ENCODE data around the gene BAK1.
A peak's percentile ranks its signal among the peaks of the same experiment; 100 is the strongest.
"Not testable (repeated sequence)": the region's sequence is repeated elsewhere in the genome, so short reads cannot be mapped to it uniquely, and the experiment has no call there.

BAK1 gene

GRCh38 chr6:33585403-33586107, 5.5 kb upstream of the BAK1 start:
- peak; percentile 54 to 61 for DNase-seq

- no peak for DNase-seq
These were observed 4.8 kb upstream of the BAK1 start for GRCh38 chr6:33584700-33585402.

- no peak for DNase-seq
These were observed 3.6 kb upstream of the BAK1 start for GRCh38 chr6:33583591-33584155.

DNA sequence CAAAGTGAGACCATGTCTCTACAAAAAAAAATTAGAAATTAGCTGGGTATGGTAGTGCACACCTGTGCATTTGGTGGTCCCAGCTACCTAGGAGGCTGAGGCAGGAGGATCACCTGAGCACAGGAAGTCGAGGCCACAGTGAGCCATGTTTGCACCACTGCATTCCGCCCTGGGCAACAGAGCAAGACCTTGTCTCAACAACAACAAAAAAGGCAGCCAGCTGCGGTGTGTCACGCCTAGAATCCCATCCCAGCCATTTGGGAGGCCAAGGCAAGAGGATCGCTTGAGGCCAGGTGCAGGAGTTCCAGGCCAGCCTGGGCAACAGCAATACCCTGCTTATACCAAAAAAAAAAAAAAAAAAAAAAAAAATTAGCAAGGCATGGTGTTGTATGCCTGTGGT, 1.1 kb upstream of the BAK1 start:
- DNase-seq = no peak

DNA sequence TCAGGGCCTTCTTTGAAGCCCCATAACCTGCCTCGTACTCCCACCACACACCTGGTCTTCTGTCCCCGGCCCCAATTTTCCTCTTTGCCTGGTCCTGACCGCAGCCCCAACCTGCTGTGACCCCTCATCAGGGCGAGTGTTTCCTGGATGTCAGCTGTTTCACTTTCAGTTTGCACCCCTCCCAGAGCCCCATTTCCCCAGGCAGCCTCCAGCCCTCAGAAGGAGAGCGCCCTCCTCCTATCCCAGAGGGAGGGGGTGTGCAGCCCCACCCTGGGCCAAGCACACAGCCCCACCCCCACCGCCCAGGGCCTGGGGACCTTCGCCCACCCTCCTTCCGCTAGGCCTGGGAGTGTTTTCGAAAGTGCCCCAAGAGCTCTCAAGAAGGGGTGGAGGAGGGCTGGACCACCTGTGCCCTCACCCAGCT, 1.5 kb downstream of the BAK1 start:
- DNase-seq = no peak

DNA sequence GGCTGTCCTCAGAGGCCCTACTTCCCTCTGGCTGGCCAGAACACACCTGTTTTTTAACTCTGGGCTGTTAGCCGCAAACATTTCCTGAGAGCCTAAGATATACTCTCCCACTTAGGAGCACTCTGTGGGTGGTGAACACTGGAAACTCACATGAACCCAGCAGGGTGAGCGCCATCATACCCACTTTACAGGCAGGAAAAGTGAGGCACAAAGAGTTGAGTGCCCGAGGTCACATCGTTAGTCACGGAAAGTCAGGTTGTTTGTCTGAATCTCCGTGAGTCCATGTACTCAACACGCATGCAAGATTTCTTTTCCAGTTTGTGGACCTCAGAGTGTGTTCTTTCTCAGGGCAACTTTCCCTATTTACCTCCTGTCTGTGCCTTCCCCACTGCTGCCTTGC, 1.9 kb downstream of the BAK1 start:
- no peak for DNase-seq

- no peak for DNase-seq
These were observed 2.4 kb downstream of the BAK1 start for GRCh38 chr6:33577718-33578117.

DNA sequence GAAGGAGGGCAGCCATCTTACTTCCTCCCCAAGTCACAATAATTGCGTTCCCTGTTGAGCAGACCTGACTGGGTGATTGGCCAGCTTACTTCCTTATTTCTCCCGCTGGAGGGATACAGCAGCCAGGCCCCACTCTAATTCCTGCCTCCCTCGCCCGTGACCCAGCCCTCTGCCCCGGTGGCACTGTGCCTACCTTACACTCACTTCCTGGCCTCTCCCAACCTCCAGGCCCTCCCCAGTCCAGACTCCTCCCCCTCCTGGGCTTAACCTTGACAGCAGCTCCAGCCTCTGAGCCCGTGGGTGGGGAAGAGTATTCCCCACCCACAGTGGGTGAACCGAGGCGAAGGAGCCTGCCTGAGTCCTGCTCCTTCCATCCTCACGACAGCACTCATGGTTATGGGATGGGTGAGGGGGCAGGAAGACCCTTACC, 3.0 kb downstream of the BAK1 start:
- no peak for DNase-seq

DNA sequence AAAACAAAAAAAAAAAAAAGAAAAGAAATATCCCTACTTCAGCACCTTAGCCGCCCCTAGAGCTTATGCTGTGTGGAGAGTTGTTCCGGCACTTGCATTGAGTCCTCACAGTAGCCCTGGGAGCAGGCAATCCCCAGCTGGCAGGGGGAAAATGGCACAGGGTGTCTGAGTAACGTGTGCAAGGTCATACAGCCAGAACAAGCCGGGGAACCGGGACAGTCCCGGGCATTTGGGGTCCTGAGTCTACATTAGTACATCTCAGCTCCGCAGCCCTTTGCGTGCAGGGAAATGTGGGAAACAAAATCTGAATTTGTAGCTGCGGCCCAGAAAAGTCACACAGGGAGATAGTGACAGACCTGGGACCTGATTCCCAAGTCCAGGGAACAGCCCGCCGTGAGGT, 3.4 kb downstream of the BAK1 start:
- no peak for DNase-seq

DNA sequence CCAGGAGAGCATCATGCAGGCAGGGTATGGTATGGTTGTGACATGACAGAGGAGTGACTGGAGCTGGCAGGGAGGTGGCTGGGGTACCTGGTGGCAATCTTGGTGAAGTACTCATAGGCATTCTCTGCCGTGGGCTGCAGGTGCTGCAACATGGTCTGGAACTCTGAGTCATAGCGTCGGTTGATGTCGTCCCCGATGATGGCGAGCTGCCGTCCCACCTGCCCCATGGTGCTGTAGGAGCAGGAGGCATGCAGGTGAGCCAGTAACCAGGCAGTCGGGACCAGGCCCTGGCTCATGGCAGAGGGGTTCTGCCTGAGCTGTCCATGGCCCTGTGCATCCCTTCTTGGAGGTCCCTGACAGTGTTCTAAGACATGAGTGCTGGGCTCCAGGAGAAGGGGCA, 4.9 kb downstream of the BAK1 start:
- DNase-seq = no peak

DNA sequence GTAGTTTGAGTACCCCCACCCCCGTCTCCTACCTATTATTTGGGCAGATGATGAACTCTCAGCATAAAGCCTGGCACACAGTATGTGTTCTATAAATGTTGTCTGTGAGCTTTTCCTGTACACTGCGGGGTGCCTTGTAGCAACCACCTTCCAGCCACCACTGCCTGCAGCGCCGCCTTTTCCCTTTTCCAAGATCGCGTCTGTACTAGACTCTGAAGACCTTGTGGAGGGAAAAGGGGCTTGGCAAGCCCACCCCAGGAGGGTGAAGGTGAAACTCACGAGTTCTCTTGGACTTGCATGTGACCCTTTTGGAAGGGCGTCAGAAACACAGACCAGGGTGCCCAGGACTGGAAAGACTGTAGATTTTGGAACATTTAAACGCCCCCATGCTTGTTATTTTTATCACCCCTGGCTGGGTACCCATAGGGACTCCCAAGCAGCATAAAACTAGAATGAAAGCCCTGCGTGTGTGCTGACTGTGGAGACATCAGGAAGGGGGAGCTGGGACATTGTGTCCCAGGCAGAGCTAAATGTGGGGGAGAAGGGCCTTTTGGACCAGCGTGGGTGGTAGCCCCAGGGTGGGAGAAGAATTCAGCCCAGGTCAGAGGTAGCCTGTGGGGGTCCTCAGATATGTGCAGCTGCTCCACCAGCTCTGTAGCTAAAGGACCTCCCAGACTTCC, 8.3 kb downstream of the BAK1 start:
- DNase-seq = no peak

DNA sequence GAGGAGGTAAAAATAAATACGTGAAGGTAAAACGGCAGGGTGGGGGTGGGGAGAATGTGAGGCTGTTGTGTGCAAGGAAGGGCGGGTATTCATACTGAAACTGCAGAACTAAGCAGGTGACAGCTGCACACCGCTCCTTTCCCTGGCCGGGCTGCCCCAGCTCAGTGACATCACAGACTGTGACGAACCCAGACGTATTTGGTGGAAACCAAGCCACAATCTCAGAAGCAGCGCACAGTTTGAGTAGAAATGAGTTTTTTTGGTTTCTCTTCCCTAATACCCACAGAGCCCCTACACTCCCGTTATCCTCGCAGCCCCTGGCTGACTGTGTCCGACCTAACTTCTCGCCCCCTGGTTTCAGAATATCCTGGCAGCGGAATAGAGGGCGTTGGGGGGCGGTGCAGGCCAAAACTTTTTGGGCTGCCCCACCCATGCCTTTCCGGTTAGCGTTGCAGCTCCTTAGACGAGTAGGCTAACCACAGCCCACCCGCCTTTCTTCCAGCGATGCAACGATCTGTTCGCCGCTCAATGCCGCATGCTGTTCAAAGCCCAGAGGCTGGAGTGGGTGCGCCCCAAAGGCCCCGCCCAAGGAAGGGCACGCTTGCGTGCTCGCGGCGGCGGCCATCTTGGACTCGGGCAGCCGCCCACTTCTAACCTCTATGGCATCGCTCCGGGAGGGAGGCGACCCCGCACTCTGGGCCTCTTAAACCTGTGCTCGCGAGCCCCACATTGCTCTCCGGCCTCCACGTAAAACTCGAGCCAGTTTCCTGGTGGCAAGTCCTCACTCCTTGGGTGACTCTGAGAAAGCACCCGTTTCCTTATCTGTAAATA, 9.1 kb downstream of the BAK1 start:
- DNase-seq = peak; percentile 61 to 81

DNA sequence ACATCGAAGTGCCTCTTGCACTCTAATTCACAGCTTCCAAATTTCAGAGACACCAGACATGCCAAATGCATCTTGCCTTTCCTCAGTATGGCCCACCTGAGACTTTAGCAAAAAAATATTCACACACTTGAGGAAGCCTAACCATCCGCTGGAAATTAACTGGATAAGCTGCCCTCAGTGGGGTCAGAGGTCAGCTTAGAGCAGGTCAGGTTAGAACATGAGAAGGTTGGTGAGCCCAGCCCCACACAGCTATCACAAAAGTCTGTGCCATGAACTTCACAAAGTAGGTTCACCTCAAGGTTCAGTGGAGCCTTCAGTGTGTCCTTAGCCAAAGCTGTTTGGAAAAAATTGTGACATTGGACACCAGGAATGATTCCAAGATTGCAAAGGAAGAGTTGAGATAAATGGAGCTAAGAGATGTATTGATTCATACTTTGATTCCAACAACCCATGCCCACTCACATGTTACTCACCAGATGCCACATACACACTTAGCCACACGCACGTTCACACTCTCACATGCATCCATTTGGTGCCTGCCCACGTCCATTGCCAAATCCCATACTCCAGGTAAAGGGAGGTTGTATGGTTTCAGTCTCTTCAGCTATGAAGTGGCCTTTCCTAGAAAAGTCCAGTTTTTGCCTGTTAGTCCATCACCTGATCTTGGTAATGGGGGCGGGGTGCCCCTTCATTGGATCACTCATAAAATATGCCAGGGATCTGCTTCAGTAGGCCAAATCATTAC, 11.1 kb downstream of the BAK1 start:
- no peak for DNase-seq

DNA sequence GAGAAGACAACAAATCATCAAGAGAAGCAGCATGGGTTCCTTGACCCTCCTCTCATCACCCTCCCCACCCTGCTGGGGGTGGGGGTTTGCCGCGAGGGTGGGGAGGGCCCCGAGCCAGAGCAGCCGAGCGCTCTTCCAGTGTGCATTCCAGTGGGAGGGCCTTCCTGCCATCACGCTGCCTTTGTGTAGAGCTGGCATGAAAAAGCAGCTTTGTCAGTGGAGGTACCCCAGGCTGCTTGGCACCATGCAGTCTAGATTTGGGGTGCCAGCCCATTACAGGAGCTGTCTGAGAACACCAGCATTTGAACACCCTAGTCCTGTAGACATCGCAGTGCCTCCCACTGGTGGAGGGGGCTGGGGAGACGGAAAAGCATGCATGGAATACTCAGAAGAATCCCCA, 12.2 kb downstream of the BAK1 start:
- no peak for DNase-seq

DNA sequence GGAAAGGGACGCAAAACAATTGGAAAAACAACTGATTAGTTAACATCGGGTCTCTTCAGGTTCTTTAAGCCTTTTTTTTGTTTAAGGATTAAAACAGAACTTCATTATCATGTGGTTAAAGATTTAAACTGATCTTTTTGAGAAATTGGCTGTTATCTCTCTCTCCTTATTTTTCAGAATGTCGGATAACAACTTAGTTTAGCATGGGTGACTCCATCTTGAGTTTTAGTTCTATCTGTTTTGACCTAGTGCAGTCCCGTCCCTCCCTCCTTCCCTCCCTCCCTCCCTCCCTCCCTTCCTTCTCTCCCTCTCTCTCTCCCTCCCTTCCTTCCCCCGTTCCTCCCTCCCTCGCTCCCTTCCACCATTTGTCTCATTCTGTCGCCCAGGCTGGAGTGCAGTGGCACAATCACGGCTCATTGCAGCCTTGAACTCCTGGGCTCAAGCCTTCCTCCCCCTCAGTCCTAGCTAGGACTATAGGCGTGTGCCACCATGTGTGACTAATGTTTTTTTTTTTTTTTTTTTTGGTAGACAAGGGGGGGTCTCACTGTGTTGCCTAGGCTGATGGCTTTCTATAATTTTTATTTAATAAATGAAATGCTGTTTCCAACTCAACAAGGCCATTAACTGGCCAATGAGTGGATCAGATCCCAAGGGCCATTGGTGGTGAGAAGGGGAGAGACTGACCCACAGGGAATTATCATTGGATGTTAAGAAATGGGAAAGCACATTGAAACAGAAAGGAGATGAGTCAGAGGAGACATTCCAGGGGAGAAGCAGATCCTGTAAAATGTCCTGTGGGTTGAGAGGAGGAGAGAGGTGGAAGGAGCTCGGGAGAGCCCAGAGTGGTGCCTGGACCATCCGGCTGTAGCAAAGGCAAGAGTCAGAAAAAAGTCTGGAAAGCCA, 13.6 kb downstream of the BAK1 start:
- no peak for DNase-seq

GRCh38 chr6:33558801-33559200, 21.3 kb downstream of the BAK1 start:
- no peak for DNase-seq

DNA sequence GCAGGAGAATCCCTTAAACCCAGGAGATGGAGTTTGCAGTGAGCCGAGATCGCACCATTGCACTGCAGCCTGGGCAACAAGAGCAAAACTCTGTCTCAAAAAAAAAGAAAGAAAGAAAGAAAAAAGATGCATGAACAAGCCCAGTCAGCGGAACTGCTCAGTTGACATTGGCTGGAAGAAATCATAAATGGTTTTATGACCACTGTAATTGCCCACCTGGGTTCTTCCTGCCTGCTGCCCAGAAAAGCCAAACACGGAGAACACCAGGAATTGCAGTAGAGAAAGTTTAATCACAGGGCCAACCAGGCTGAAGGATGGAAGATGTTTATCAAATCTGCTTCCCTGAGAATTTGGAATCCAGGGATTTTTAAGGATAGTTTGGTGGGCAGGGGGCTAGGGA, 22.7 kb downstream of the BAK1 start:
- DNase-seq = no peak

DNA sequence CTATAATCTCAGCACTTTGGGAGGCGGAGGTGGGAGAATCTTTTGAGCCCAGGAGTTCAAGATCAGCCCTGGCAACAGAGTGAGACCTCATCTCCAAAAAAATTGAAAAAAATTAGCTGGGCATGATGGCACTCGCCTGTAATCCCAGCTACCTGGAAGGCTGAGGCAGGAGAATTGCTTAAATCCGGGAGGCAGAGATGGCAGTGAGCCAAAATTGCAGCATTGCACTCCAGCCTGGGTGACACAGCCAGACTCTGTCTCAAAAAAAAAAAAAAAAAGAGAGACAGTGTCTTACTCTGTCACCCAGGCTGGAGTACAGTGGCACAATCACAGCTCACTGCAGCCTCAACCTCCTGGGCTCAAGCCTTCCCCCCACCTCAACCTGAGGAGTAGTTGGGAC, 27.2 kb downstream of the BAK1 start:
- DNase-seq = not testable (repeated sequence)

DNA sequence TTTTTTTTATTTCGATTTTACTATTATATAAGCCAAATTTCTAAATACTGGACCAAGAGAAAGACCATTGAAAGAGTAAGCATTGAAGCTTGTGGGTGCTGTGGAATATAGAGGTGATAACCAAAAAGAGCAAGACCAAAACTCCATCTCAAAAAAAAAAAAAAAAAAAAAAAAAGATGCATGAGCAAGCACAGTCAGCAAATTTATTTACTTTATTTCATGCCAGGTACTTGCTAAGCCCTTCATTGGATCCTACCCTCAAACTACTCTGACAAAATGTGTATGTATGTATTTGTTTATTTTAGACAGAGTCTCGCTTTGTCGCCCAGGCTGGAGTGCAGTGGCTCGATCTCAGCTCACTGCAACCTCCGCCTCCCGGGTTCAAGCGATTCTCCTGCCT, 27.8 kb downstream of the BAK1 start:
- DNase-seq = no peak

GRCh38 chr6:33551538-33551937, 28.5 kb downstream of the BAK1 start:
- DNase-seq = no peak

DNA sequence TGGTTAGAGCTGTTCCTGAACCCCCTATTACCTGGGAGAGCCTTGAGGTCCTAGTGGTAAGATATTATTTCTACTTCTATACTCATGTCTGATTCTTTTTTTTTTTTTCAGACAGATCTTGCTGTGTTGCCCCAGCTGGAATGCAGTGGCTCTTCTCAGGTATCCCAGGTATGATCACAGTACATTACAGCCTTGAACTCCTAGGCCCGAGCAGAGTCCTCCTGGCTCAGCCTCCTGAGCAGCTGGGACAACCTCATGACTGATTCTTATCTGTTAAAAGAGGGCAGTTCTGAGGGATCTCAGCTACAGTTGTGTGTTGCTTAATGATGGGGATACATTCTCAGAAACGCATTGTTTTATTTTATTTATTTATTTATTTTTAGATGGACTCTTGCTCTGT, 30.2 kb downstream of the BAK1 start:
- DNase-seq = no peak

All from NCI-H1930 (cell line).